HEK293 (cell line): Measurements from ENCODE around the gene ZW10.

Experiments
- CTCF ChIA-PET: fragments of 350-600 bp; formaldehyde crosslinking; extraction: SDS; loops from one replicate; lab custom pipeline; 2021; ENCODE audit warnings: antibody characterized with exemption; lab: Yijun Ruan, JAX
- POLR2A ChIA-PET: fragments of 300-600 bp; formaldehyde crosslinking; extraction: SDS; loops from one replicate; lab custom pipeline; 2020; ENCODE audit warnings: antibody characterized with exemption, inconsistent platforms; lab: Yijun Ruan, JAX
- H3K27ac ChIP-seq: fragments of 200-500 bp; sonication (Bioruptor generic); 2 replicates; pipeline ENCODE4 v1.5.1; 2014; ENCODE audit warnings: low read depth, low read length, control low read depth, inconsistent platforms; ENCODE audit errors: extremely low read depth
- H3K36me3 ChIP-seq, 2 experiments: fragments of 200-500 bp in 1 of 2; sonication (Bioruptor generic) in 1 of 2; 1 replicate in 1 of 2; 2 replicates in 1 of 2; pipeline ENCODE4 v1.5.1; 2014 to 2017; ENCODE audit warnings: inconsistent platforms in 2 of 2, low read length in 2 of 2; ENCODE audit not compliant: control insufficient read depth in 2 of 2, insufficient read depth in 1 of 2
- H3K4me1 ChIP-seq: fragments of 200-500 bp; sonication (Bioruptor generic); 2 replicates; pipeline ENCODE4 v1.5.1; 2014; ENCODE audit warnings: mild to moderate bottlenecking, low read length, inconsistent platforms; ENCODE audit not compliant: control insufficient read depth, insufficient read depth
- H3K4me3 ChIP-seq: 2 replicates; pipeline ENCODE4 v1.5.1; 2011; ENCODE audit warnings: low read depth, mild to moderate bottlenecking, control low read depth, low read length, moderate library complexity
- H3K9me3 ChIP-seq: fragments of 200-500 bp; sonication (Bioruptor generic); 2 replicates; pipeline ENCODE4 v1.5.1; 2014; ENCODE audit warnings: low read depth, low read length, inconsistent platforms; ENCODE audit not compliant: control insufficient read depth, insufficient read depth
- GLIS1 ChIP-seq: fragments of 450-650 bp; formaldehyde crosslinking; IDR thresholded peaks from 2 replicates; pipeline ENCODE4 v1.5.1; 2016; ENCODE audit warnings: missing biosample characterization, missing genetic modification characterization
- IKZF3 ChIP-seq: fragments of 450-650 bp; IDR thresholded peaks from 2 replicates; pipeline ENCODE4 v1.5.0; 2018; ENCODE audit warnings: missing biosample characterization, mild to moderate bottlenecking, missing genetic modification characterization, moderate library complexity
- MYNN ChIP-seq: fragments of 450-650 bp; formaldehyde crosslinking; IDR thresholded peaks from 2 replicates; pipeline ENCODE4 v1.5.1; 2016; ENCODE audit warnings: missing biosample characterization, missing genetic modification characterization, borderline replicate concordance
- PRDM10 ChIP-seq: fragments of 450-650 bp; formaldehyde crosslinking; IDR thresholded peaks from 2 replicates; pipeline ENCODE4 v1.5.1; 2016; ENCODE audit warnings: missing biosample characterization, missing genetic modification characterization
- REST ChIP-seq: fragments of 450-650 bp; formaldehyde crosslinking; IDR thresholded peaks from 2 replicates; pipeline ENCODE4 v1.5.1; 2016; ENCODE audit warnings: missing biosample characterization, missing genetic modification characterization
- SCRT2 ChIP-seq: fragments of 450-650 bp; formaldehyde crosslinking; IDR thresholded peaks from 2 replicates; pipeline ENCODE4 v1.5.1; 2016; ENCODE audit warnings: missing biosample characterization, missing genetic modification characterization
- ZBTB7A ChIP-seq: fragments of 450-650 bp; formaldehyde crosslinking; IDR thresholded peaks from 2 replicates; pipeline ENCODE4 v1.5.1; 2016; ENCODE audit warnings: low read depth, missing biosample characterization, missing genetic modification characterization
- ZNF26 ChIP-seq: fragments of 450-650 bp; formaldehyde crosslinking; IDR thresholded peaks from 2 replicates; pipeline ENCODE4 v1.5.1; 2016; ENCODE audit warnings: missing biosample characterization, missing genetic modification characterization
- ZNF362 ChIP-seq: fragments of 450-650 bp; formaldehyde crosslinking; IDR thresholded peaks from 2 replicates; pipeline ENCODE4 v1.5.1; 2016; ENCODE audit warnings: missing biosample characterization, missing genetic modification characterization
- ZNF366 ChIP-seq: fragments of 450-650 bp; formaldehyde crosslinking; conservative IDR thresholded peaks from 2 replicates; pipeline ENCODE4 v1.5.1; 2016; ENCODE audit warnings: missing biosample characterization, missing genetic modification characterization
- ZNF449 ChIP-seq: fragments of 450-650 bp; formaldehyde crosslinking; IDR thresholded peaks from 2 replicates; pipeline ENCODE4 v1.5.1; 2017; ENCODE audit warnings: missing biosample characterization, mild to moderate bottlenecking, missing genetic modification characterization, moderate library complexity
- ZNF513 ChIP-seq: fragments of 450-650 bp; IDR thresholded peaks from 2 replicates; pipeline ENCODE4 v1.5.1; 2018; ENCODE audit warnings: missing biosample characterization, missing genetic modification characterization
- ZNF530 ChIP-seq: fragments of 450-650 bp; formaldehyde crosslinking; IDR thresholded peaks from 2 replicates; pipeline ENCODE4 v1.5.1; 2016; ENCODE audit warnings: low read depth, missing biosample characterization, missing genetic modification characterization
- ZNF580 ChIP-seq: fragments of 450-650 bp; formaldehyde crosslinking; IDR thresholded peaks from 2 replicates; pipeline ENCODE4 v1.5.1; 2016; ENCODE audit warnings: missing biosample characterization, missing genetic modification characterization
- ZNF626 ChIP-seq: fragments of 450-650 bp; sonication (Bioruptor Pico); formaldehyde crosslinking; IDR thresholded peaks from 2 replicates; pipeline ENCODE4 v1.5.1; 2018; ENCODE audit warnings: missing biosample characterization, missing genetic modification characterization, inconsistent platforms
- ZNF629 ChIP-seq: fragments of 450-650 bp; formaldehyde crosslinking; IDR thresholded peaks from 2 replicates; pipeline ENCODE4 v1.5.1; 2017; ENCODE audit warnings: missing biosample characterization, missing genetic modification characterization
- ZSCAN30 ChIP-seq: fragments of 450-650 bp; IDR thresholded peaks from 2 replicates; pipeline ENCODE4 v1.5.1; 2018; ENCODE audit warnings: missing biosample characterization, mild to moderate bottlenecking, missing genetic modification characterization, moderate library complexity

ZW10 gene

GRCh38 chr11:113773416-113774173 is at the start of gene ZW10 (continued):
- TF ChIP-seq ZNF513 = no peak
- 0 out of 2 replicates have a peak, but pooled peaks have one; percentile 9 for TF ChIP-seq ZNF366
- TF ChIP-seq IKZF3 = peak; percentile 73
- peak; percentile 20 for TF ChIP-seq REST (tag by site-specific recombination)

GRCh38 chr11:113818426-113818825 is 44.9 kb upstream of the ZW10 start:
- Histone ChIP-seq H3K27ac (no peak overlapping the region), H3K9me3 (no peaks in the 10 kb centered on the region), H3K4me1 (no peaks in the 10 kb centered on the region), H3K36me3 (peaks cover 7 to 70% of the 10 kb centered on the region in 2 experiments), H3K4me3 (no peak overlapping the region)
- POLR2A ChIA-PET = no interaction called here
- TF ChIP-seq PRDM10 (tag by site-specific recombination) (0 out of 2 replicates have a peak, but pooled peaks have one; percentile 15), GLIS1 (tag by site-specific recombination) (peak; percentile 15; the same call in 1 of the 2 replicates), ZNF626 (tag by site-specific recombination) (no peak), ZNF449 (tag by site-specific recombination) (no peak), ZNF629 (tag by site-specific recombination) (0 out of 2 replicates have a peak, but pooled peaks have one; percentile 36), ZSCAN30 (no peak)
- CTCF ChIA-PET = interaction anchor here (0.7 kb wide), 2 partner anchors 13 to 147 kb away, joined by 3 to 4 read pairs; no protein-coding TSS in a partner anchor

- Histone ChIP-seq H3K27ac (no peak overlapping the region), H3K4me3 (no peak overlapping the region), H3K9me3 (no peaks in the 10 kb centered on the region), H3K4me1 (no peaks in the 10 kb centered on the region), H3K36me3 (peaks cover 2 to 70% of the 10 kb centered on the region in 2 experiments)
- CTCF ChIA-PET = interaction anchor here (0.6 to 3.8 kb wide), 3 partner anchors 11 to 444 kb away, joined by 3 to 28 read pairs (median 4); no protein-coding TSS in a partner anchor
- POLR2A ChIA-PET = no interaction called here
- no peak for TF ChIP-seq MYNN
- TF ChIP-seq ZNF26 (tag by site-specific recombination) = no peak
- TF ChIP-seq ZNF530 = no peak
- no peak for TF ChIP-seq ZNF580 (tag by site-specific recombination)
- no peak for TF ChIP-seq SCRT2
- no peak for TF ChIP-seq ZNF362 (tag by site-specific recombination)
- TF ChIP-seq ZBTB7A = no peak
These were observed 44.1 kb upstream of the ZW10 start for GRCh38 chr11:113817626-113818025.
